ENCODE data around the gene COQ5.

The COQ5 gene

DNA sequence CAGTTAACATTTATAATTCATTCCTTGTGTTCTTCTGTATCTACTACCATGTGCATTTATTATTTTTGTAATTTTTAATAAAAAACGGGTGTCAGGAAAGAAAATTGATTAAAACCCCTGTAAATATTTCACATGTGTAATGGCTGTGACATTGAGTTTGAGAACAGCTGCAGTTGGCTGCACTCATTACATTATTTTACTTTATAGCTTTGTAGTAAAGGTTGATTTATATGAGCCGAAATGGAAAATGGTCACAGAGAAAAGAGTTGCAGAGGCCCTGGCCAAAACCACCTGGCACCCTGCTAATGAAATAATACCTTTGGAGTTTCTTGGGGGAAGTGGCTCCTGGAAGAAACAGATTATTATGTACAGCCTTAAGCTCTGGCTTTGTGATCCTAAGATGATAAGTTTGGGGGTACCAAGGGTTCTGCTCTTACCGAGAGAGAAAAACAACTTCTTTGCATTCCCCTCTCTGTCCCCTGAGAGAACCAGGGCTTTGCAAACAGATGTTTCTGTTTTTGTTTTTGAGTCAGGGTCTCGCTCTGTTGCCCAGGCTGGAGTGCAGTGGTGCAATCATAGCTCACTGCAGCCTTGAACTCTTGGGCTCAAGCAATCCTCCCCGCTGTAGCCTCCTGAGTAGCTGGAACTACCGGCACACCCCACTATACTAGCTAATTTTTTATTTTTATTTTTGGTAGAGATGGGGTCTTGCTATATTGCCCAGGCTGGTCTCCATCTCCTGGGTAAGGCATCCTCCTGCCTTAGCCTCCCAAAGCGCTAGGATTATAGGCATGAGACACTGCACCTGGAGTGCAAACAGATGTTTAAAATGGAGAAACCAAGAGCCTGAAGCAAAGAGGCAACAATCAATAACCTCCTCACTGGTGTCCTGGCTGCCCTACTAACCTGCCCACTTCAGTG lies 42.7 kb downstream of the COQ5 start:
- in situ Hi-C loops (cut with MboI; ENCODE audit: low sequenced_read_pairs): no loop called here

- in situ Hi-C loops (cut with MboI; ENCODE audit: low sequenced_read_pairs): no loop called here
Measured at GRCh38 chr12:120483621-120484020, 45.3 kb downstream of the COQ5 start.

DNA sequence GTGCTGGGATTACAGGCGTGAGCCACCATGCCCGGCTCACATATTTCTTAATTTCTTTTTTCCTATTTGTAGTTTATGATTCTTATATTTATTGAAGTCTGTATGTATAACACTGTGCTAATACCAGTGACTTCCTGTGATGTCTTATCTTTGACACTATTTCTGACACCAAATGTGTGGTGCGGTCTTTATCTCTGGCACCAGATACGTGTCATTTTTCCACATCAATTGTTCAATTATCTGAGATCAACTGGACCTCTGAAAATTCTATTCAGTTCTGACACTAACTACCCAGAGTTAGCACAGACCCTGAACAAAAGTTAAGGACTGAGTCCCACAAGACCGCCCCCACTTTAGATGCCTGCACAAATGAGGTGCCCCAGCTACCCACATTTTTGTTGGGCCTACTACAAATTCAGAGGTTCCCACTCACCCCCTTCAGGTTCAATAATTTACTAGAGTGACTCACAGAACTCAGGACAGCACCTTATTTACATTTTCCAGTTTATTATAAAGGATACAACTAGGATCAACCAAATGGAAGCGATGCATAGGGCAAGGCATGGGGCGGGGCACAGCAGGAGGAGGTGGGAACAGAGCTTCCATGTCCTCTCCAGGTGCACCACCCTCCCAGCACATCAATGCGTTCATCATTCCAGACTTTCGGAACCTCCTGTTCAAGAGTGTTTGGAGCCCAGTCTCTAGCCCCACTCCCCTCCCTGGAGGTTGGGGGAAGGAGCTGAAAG lies 47.8 kb downstream of the COQ5 start:
- in situ Hi-C loops (cut with MboI; ENCODE audit: low sequenced_read_pairs): no loop called here

DNA sequence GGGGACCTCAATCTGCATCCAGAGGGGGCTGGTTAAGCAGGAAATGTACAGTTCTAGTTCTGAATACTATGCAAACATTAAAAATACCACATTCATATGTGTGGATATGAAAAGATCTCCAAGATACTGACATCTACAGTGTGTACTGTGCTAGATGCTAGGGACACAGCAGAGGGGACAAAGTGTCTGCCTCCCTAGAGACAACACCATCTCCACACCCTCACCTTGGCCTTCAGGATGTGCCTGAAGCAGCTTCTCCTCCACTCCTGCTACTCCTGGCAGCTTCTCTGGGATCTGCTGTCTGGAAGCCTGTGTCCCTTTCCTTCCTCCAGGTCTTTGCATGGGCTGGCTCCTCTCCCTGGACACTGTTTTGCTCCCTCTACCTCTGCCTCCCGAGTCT lies 48.7 kb downstream of the COQ5 start:
- in situ Hi-C loops (cut with MboI; ENCODE audit: low sequenced_read_pairs): no loop called here

DNA sequence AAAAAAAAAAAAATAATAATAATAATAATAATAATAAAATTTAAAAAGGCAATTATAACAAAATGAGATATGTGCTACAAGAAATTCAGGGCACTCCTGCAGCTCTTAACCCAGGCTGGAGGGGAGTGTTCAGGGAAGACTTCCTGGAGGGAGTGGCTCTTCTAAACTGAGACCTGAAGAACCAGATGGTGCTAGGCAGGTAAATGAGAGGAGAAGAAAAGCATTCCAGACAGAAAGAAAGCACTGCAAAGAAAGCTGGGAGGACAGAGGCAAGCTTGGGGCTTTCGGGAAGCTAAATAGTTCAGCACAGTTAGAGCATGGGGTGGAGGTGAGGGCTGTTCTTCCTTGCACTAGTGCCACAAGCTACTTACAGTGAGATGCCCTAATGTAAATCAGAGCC lies 49.5 kb downstream of the COQ5 start:
- in situ Hi-C loops (cut with MboI; ENCODE audit: low sequenced_read_pairs): no loop called here

DNA sequence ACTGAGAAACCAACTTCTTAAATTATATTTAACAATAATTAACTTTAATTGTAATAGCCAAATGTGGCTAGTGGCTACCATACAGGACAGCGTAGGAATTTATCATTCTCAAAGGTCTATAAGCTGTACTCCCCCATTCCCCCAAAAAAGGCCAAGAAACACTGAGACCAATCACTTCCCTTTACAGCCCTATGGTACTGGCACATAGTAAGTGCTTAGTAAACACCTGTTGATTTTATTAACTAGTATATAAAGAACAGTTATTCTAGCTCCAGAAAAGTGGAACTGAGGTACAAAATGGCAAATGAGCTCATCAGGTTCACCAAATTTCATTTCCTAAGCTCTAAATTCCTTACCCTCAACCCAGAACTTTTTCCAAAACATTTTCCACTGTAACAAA lies 53.3 kb downstream of the COQ5 start:
- in situ Hi-C loops (cut with MboI; ENCODE audit: low sequenced_read_pairs): no loop called here

GRCh38 chr12:120474616-120474960 lies 54.4 kb downstream of the COQ5 start:
- in situ Hi-C loops (cut with MboI; ENCODE audit: low sequenced_read_pairs): no loop called here

- in situ Hi-C loops (cut with MboI; ENCODE audit: low sequenced_read_pairs): no loop called here
Measured at GRCh38 chr12:120473807-120474615, 54.9 kb downstream of the COQ5 start.

- in situ Hi-C loops (cut with MboI; ENCODE audit: low sequenced_read_pairs): no loop called here
Measured at GRCh38 chr12:120472521-120472920, 56.4 kb downstream of the COQ5 start.

GRCh38 chr12:120470150-120470784 lies 58.7 kb downstream of the COQ5 start:
- in situ Hi-C loops (cut with MboI; ENCODE audit: low sequenced_read_pairs): no loop called here

DNA sequence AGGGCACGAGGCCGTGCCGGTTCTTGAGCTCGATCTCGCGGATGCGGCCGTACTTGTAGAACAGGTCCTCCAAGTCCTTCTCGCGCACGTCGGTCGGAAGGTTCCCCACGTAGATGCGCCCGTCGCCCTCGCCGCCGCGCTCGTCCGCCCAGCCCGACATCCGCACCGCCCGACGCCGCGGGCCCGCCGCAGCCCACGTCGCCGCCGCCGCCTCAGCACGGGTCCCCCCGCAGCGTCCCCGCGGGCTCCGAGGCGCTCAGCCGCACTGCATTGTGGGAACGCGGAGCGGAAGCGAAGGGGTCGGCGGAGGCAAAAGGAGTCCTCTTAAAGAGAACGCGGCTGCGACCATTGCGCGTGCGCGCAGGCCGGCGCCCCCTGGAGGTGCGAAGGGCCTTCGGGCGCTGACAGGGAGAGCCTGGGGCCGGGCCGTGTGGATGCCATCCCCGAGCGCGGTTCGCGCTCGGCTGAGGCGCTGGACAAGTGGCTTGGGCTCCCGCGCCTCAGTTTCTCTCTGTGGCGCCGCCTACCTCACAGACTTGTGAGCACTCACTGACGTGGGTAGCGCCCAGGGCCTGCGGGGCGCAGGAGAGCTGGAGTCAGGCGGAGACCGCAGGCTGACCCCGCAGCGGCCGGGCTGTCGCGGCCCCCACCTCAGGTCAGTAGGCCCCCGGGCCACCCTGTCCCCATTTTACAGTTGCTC lies 59.4 kb downstream of the COQ5 start, which contains the start of gene SRSF9:
TSS of gene SRSF9 (minus strand) at position 299 of the 700 bp plus-strand sequence. CDS start at position 160, 139 bp downstream.
- in situ Hi-C loops (cut with MboI; ENCODE audit: low sequenced_read_pairs): no loop called here

DNA sequence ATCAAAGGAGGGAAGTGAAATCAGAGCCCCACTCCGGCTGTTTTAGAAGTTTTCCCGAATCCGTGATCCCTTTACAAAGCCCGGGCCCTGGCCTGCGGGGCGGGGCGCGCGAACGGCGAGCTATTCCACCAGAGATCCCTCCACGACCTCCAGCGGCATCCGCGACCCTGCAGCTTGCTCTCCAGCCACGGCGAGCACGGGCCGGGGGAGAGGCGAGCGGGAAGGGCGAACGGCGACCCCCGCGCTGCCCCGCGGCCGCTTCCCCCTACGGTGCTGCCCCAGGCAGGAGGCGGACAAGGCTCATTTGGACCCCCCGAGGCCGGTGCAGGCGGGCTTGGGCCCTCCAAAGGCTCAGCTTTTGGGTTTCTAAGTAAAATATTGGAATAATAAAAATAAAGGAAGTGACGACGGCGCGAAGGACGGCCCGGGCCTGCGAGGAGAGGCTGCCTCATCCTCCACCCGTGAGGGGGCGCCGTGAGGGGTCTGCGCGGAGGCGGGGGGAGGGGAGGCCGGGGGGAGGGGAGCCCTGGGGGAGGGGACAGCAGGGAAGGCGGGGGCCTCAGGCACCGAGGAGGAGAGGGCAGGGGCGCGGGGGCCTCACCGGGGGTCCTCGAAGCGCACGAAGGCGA lies 60.0 kb downstream of the COQ5 start:
- in situ Hi-C loops (cut with MboI; ENCODE audit: low sequenced_read_pairs): no loop called here

- in situ Hi-C loops (cut with MboI; ENCODE audit: low sequenced_read_pairs): no loop called here
Measured at GRCh38 chr12:120468325-120468820, 60.6 kb downstream of the COQ5 start.

DNA sequence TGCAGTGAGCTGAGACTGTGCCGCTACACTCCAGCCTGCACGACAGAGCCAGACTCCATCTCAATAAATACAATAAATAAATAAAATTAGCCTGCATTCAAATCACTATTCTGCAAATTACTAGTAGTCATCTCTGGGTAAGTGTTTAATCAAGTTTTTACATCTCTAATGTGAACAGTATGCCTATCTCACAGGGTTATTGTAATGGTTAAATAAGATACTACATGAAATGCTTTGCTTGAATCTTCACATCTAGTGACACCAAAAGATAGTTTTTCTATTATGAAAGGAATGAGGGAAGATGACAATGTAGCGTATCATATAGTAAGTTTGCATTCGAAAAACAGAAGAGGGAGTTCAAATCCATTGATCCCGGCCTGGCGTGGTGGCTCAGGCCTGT lies 61.5 kb downstream of the COQ5 start:
- in situ Hi-C loops (cut with MboI; ENCODE audit: low sequenced_read_pairs): no loop called here

DNA sequence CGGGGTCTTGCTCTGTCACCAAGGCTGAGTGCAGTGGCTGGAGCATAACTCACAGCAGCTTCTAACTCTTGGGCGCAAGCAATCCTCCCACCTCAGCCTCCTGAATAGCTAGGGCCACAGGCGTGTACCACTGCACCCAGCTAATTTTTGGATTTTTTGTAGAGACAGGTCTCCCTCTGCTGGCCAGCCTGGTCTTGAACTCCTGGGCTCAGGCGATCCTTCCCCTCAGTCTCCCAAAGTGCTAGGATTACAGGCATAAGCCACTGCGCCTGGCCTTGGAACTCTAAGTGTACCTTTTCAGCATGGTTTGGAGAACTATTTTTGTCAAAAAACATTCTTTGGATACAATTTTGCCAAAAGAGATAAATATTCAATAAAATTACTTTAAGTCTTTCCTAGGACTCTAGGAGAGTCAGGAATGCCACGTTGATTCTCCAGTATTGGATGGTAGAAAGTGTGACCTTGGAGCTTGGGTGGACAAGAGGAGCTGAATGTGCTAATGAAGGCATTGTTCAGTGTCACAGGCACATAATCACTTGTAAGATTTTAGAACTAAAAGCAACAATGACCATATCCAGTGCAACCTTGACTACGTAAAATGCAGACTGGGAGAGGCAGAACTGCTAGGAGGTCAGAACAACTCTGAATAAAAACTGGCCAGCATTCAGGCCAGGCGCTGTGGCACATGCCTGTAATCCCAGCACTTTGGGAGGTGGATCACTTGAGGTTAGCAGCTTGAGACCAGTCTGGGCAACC lies 62.2 kb downstream of the COQ5 start:
- in situ Hi-C loops (cut with MboI; ENCODE audit: low sequenced_read_pairs): no loop called here

DNA sequence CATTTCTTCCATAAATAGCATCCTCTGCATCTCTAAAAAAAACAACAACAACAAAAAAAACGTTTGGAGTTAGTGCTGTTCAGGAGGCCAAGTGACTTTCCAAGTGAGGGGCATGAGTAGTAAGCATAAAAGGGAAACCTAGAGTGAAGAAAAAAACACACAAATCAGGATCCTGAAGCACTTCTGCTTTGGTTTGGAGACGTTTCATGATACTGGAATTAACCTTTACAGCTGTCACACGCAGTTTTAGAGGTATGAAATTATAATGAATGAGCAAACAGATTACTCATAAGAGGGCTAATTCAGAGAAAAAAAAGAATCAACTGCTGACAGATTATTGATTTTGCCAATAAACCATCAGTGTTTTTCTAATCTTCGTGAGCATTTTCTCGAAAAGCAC lies 63.2 kb downstream of the COQ5 start:
- in situ Hi-C loops (cut with MboI; ENCODE audit: low sequenced_read_pairs): no loop called here

- in situ Hi-C loops (cut with MboI; ENCODE audit: low sequenced_read_pairs): no loop called here
Measured at GRCh38 chr12:120463712-120464111, 65.2 kb downstream of the COQ5 start.

DNA sequence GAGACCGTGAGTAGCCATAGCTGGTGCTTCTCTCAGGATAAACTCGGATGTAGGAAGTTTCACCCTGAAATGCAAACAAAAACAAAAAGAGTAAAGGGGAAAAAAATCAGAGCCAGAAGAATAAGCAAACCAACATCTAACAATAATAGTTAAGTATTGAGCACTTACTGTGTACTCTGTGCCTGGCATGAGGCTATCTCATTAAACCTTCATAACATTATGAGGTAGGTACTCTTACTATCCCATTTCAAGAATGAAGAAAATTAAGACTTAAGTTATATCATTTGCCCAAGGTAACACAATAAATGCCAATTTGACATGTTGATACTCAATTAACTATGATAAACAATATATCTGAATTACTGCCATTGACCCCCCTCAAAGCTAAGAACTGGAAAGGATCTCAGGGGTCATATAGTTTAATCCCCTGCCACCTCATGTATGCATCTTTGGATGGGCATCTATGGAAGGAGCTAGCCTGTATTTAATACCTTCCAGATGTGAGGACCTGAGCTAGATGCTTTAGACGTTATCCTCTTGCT lies 66.8 kb downstream of the COQ5 start:
- in situ Hi-C loops (cut with MboI; ENCODE audit: low sequenced_read_pairs): no loop called here

GRCh38 chr12:120460157-120460556 lies 68.8 kb downstream of the COQ5 start:
- in situ Hi-C loops (cut with MboI; ENCODE audit: low sequenced_read_pairs): no loop called here
